HepG2 (cell line): ENCODE results near the gene MRPL18. TPM values are rescaled to one million over a fixed set of nuclear protein-coding genes. Genes with fewer than 3 reads are reported as not detected.

Experiments used
- ARNTL ChIP-seq: sonication (generic); formaldehyde crosslinking; IDR thresholded peaks from 2 replicates; pipeline ENCODE4 v1.4.0; 2020; ENCODE audit warnings: mild to moderate bottlenecking, missing genetic modification reagents
- EEA1 ChIP-seq: sonication (generic); formaldehyde crosslinking; IDR thresholded peaks from 2 replicates; pipeline ENCODE4 v1.5.1; 2020; ENCODE audit warnings: mild to moderate bottlenecking, missing genetic modification reagents, borderline replicate concordance
- GABPB1 ChIP-seq: IDR thresholded peaks from 2 replicates; pipeline ENCODE4 v1.6.1; 2016; ENCODE audit warnings: mild to moderate bottlenecking, missing genetic modification reagents, moderate library complexity, missing compliant biosample characterization
- KDM4B ChIP-seq: sonication (generic); formaldehyde crosslinking; IDR thresholded peaks from 2 replicates; pipeline ENCODE4 v1.4.0; 2020; ENCODE audit warnings: missing genetic modification reagents
- NFATC3 ChIP-seq: sonication (generic); formaldehyde crosslinking; IDR thresholded peaks from 2 replicates; pipeline ENCODE4 v1.5.1; 2020; ENCODE audit warnings: mild to moderate bottlenecking, missing genetic modification reagents
- TEAD3 ChIP-seq: optimal IDR thresholded peaks from 2 replicates; pipeline ENCODE3; 2016; ENCODE audit warnings: borderline replicate concordance
- ZBTB7A ChIP-seq: sonication (generic); formaldehyde crosslinking; IDR thresholded peaks from 2 replicates; pipeline ENCODE4 v1.8.0; 2022; ENCODE audit warnings: mild to moderate bottlenecking, missing genetic modification reagents
- ZNF747 ChIP-seq: sonication (generic); formaldehyde crosslinking; IDR thresholded peaks from 2 replicates; pipeline ENCODE4 v1.8.1; 2023; ENCODE audit warnings: missing genetic modification reagents, mild to moderate bottlenecking, borderline replicate concordance
- ZSCAN21 ChIP-seq: sonication (generic); formaldehyde crosslinking; IDR thresholded peaks from 2 replicates; pipeline ENCODE4 v1.8.0; 2022; ENCODE audit warnings: mild to moderate bottlenecking, missing genetic modification reagents, moderate library complexity, borderline replicate concordance
- polyA plus RNA-seq, 8 experiments: library from polyadenylated mRNA; depleted of rRNA in 3 of 8; stranded (reverse) in 7 of 8; unstranded in 1 of 8; fragments of >200 nt; fragmentation: Illumina TruSeq in 4 of 8; extraction: Trizol in 4 of 8; gene quantifications; 2 replicates each; pipeline versions ENCODE4 v1.2.1 to v1.2.3, GENCODE V29; 2011 to 2016; ENCODE audit warnings: low read depth in 4 of 8, missing spikeins in 1 of 8, mixed read lengths in 1 of 8; ENCODE audit not compliant: insufficient read depth in 1 of 8
- total RNA-seq, 5 experiments: library from RNA; depleted of rRNA; stranded (reverse); fragments of >200 nt; fragmentation: Illumina TruSeq; extraction: Trizol; gene quantifications; 2 replicates each; pipeline ENCODE4 v1.2.3, GENCODE V29; 2016; ENCODE audit warnings: low read depth in 1 of 5
- TF ChIP-seq, protein P1 (sequence below): IDR thresholded peaks from 2 replicates; pipeline ENCODE4 v1.6.1; 2016; ENCODE audit warnings: missing genetic modification reagents, missing compliant biosample characterization
- TF ChIP-seq, protein P2 (sequence below): sonication (generic); formaldehyde crosslinking; IDR thresholded peaks from 2 replicates; pipeline ENCODE4 v1.4.0; 2020; ENCODE audit warnings: mild to moderate bottlenecking, missing genetic modification reagents
- TF ChIP-seq, protein P3 (sequence below): sonication (generic); formaldehyde crosslinking; IDR thresholded peaks from 2 replicates; pipeline ENCODE4 v1.4.0; 2020; ENCODE audit warnings: missing genetic modification reagents
- TF ChIP-seq, protein P4 (sequence below): sonication (generic); formaldehyde crosslinking; conservative IDR thresholded peaks from 2 replicates; pipeline ENCODE4 v1.4.0; 2020; ENCODE audit warnings: missing genetic modification reagents
- TF ChIP-seq, protein P5 (sequence below): sonication (generic); formaldehyde crosslinking; IDR thresholded peaks from 2 replicates; pipeline ENCODE4 v1.8.1; 2023; ENCODE audit warnings: mild to moderate bottlenecking, missing genetic modification reagents
- TF ChIP-seq, protein P6 (sequence below): IDR thresholded peaks from 2 replicates; pipeline ENCODE4 v1.6.1; 2016

The MRPL18 gene
- total and polyA plus RNA-seq, 2 of the 13 experiments (the other 11 are each of a cell fraction or from before 2014, with no cell fraction given): 85.6 to 176 TPM

DNA sequence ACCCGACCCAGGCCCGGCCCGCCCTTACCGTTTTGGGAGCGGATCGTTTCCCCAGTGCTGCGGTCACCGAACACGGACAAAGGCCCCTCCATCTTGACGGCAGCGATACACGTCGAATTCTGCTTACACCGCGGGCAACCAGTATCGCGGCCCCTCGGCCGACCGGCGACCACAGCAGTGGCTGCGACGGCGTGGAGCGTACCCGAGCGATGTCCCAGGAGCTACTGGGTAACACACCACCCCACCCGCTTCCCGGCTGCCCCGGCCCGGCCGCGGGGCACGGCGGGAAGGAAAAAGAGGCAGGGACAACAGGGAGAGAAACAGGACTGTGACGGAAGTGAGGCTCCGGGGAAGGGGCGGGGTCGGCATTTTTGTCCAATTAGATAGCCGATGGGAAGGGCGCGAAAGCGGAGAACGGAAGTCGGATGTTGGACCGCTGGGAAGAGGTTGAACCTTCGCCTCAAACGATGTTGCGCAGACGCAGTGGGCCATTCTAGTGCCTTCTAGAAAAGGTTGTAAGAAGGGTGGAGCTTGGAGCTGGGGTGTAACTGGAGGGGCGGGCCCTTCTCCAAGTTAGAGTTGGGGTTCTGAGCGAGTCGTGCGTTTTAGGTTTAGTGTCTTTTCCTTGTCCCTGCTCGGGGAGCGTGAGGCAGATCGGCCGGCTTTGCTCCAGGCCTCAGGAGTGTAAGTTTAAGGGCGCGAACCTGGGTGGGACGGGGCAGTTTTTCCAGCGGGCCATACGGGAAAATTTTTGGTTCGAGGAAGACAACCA is 704 bp upstream of the MRPL18 start, which contains the start of gene TCP1 (continued):
- TF ChIP-seq, protein P1, sequence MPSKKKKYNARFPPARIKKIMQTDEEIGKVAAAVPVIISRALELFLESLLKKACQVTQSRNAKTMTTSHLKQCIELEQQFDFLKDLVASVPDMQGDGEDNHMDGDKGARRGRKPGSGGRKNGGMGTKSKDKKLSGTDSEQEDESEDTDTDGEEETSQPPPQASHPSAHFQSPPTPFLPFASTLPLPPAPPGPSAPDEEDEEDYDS (CRISPR knock-in tag): peak; percentile 85
- TF ChIP-seq, protein P2, sequence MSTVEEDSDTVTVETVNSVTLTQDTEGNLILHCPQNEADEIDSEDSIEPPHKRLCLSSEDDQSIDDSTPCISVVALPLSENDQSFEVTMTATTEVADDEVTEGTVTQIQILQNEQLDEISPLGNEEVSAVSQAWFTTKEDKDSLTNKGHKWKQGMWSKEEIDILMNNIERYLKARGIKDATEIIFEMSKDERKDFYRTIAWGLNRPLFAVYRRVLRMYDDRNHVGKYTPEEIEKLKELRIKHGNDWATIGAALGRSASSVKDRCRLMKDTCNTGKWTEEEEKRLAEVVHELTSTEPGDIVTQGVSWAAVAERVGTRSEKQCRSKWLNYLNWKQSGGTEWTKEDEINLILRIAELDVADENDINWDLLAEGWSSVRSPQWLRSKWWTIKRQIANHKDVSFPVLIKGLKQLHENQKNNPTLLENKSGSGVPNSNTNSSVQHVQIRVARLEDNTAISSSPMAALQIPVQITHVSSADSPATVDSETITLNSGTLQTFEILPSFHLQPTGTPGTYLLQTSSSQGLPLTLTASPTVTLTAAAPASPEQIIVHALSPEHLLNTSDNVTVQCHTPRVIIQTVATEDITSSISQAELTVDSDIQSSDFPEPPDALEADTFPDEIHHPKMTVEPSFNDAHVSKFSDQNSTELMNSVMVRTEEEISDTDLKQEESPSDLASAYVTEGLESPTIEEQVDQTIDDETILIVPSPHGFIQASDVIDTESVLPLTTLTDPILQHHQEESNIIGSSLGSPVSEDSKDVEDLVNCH: no peak
- TF ChIP-seq, protein P3, sequence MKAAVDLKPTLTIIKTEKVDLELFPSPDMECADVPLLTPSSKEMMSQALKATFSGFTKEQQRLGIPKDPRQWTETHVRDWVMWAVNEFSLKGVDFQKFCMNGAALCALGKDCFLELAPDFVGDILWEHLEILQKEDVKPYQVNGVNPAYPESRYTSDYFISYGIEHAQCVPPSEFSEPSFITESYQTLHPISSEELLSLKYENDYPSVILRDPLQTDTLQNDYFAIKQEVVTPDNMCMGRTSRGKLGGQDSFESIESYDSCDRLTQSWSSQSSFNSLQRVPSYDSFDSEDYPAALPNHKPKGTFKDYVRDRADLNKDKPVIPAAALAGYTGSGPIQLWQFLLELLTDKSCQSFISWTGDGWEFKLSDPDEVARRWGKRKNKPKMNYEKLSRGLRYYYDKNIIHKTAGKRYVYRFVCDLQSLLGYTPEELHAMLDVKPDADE (CRISPR knock-in tag): no peak; the same call in 1 of the 2 replicates
- no peak; the same call in 1 of the 2 replicates for TF ChIP-seq KDM4B (CRISPR knock-in tag)
- TF ChIP-seq, protein P4, sequence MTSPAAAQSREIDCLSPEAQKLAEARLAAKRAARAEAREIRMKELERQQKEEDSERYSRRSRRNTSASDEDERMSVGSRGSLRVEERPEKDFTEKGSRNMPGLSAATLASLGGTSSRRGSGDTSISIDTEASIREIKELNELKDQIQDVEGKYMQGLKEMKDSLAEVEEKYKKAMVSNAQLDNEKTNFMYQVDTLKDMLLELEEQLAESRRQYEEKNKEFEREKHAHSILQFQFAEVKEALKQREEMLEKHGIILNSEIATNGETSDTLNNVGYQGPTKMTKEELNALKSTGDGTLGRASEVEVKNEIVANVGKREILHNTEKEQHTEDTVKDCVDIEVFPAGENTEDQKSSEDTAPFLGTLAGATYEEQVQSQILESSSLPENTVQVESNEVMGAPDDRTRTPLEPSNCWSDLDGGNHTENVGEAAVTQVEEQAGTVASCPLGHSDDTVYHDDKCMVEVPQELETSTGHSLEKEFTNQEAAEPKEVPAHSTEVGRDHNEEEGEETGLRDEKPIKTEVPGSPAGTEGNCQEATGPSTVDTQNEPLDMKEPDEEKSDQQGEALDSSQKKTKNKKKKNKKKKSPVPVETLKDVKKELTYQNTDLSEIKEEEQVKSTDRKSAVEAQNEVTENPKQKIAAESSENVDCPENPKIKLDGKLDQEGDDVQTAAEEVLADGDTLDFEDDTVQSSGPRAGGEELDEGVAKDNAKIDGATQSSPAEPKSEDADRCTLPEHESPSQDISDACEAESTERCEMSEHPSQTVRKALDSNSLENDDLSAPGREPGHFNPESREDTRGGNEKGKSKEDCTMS (CRISPR knock-in tag): no peak
- TF ChIP-seq TEAD3: no peak
- peak; percentile 93 for TF ChIP-seq GABPB1
- TF ChIP-seq EEA1 (CRISPR knock-in tag): peak; percentile 82; the same call in 1 of the 2 replicates
- TF ChIP-seq ARNTL (CRISPR knock-in tag): peak; percentile 65; the same call in 1 of the 2 replicates
- TF ChIP-seq, protein P5, sequence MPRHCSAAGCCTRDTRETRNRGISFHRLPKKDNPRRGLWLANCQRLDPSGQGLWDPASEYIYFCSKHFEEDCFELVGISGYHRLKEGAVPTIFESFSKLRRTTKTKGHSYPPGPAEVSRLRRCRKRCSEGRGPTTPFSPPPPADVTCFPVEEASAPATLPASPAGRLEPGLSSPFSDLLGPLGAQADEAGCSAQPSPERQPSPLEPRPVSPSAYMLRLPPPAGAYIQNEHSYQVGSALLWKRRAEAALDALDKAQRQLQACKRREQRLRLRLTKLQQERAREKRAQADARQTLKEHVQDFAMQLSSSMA (CRISPR knock-in tag): peak; percentile 50
- TF ChIP-seq ZBTB7A: no peak
- TF ChIP-seq, protein P6, sequence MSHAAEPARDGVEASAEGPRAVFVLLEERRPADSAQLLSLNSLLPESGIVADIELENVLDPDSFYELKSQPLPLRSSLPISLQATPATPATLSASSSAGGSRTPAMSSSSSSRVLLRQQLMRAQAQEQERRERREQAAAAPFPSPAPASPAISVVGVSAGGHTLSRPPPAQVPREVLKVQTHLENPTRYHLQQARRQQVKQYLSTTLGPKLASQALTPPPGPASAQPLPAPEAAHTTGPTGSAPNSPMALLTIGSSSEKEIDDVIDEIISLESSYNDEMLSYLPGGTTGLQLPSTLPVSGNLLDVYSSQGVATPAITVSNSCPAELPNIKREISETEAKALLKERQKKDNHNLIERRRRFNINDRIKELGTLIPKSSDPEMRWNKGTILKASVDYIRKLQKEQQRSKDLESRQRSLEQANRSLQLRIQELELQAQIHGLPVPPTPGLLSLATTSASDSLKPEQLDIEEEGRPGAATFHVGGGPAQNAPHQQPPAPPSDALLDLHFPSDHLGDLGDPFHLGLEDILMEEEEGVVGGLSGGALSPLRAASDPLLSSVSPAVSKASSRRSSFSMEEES (CRISPR knock-in tag): peak; percentile 59
- peak; percentile 95; the same call in 1 of the 2 replicates for TF ChIP-seq ZNF747 (CRISPR knock-in tag)
- TF ChIP-seq ZSCAN21 (CRISPR knock-in tag): peak; percentile 88; the same call in 1 of the 2 replicates
- 0 out of 2 replicates have a peak, but pooled peaks have one; percentile 32 for TF ChIP-seq NFATC3
